Parathyroid adenoma (tissue), 2 donors: ENCODE data around the gene F8.
"Not testable (repeated sequence)": the region's sequence is repeated elsewhere in the genome, so short reads cannot be mapped to it uniquely, and the experiment has no call there.

Source experiments
- H2AFZ ChIP-seq: fragments of 300-600 bp; sonication (generic); one replicate; pipeline ENCODE4 v1.7.0; 2017; ENCODE audit warnings: antibody characterized with exemption, mild to moderate bottlenecking
- H3K27ac ChIP-seq: fragments of 300-600 bp; sonication (generic); one replicate; pipeline ENCODE4 v1.7.0; 2017
- H3K27me3 ChIP-seq: fragments of 300-600 bp; sonication (generic); one replicate; pipeline ENCODE4 v1.7.0; 2017; ENCODE audit warnings: low read length; ENCODE audit not compliant: control insufficient read depth, insufficient read depth
- H3K36me3 ChIP-seq: fragments of 300-600 bp; sonication (generic); one replicate; pipeline ENCODE4 v1.7.0; 2017; ENCODE audit warnings: low read length; ENCODE audit not compliant: control insufficient read depth, insufficient read depth
- H3K4me1 ChIP-seq: fragments of 300-600 bp; sonication (generic); one replicate; pipeline ENCODE4 v1.7.0; 2017; ENCODE audit warnings: control low read depth
- H3K4me2 ChIP-seq: fragments of 300-600 bp; sonication (generic); one replicate; pipeline ENCODE4 v1.7.0; 2017; ENCODE audit warnings: low read length
- H3K4me3 ChIP-seq: fragments of 300-600 bp; sonication (generic); one replicate; pipeline ENCODE4 v1.7.0; 2017; ENCODE audit warnings: low read depth, low read length
- H3K79me2 ChIP-seq: fragments of 300-600 bp; sonication (generic); one replicate; pipeline ENCODE4 v1.7.0; 2017; ENCODE audit warnings: control low read depth
- H3K9ac ChIP-seq: fragments of 300-600 bp; sonication (generic); one replicate; pipeline ENCODE4 v1.7.0; 2017; ENCODE audit warnings: mild to moderate bottlenecking
- H3K9me3 ChIP-seq: fragments of 300-600 bp; sonication (generic); one replicate; pipeline ENCODE4 v1.7.0; 2017; ENCODE audit warnings: low read length; ENCODE audit not compliant: control insufficient read depth
- TF ChIP-seq, protein P1 (sequence below): fragments of 300-600 bp; sonication (generic); IDR thresholded peaks from one replicate; pipeline ENCODE4 v1.7.0; 2017; ENCODE audit warnings: antibody characterized with exemption, mild to moderate bottlenecking
- donor health status: primary hyperparathyroidism.

Gene F8

DNA sequence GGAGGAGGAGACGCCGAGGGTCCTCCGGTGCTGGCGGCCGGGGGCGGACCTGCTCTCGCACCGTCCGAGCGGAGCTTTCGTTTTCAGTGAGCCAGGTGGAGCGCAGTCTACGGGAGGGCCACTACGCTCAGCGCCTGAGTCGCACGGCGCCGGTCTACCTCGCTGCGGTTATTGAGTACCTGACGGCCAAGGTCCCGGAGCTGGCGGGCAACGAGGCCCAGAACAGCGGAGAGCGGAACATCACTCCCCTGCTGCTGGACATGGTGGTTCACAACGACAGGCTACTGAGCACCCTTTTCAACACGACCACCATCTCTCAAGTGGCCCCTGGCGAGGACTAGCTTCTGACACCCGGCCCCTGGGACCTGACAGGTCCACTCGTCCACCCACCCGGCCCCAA is 137.5 kb downstream of the F8 start:
- not testable (repeated sequence) for H3K9me3 ChIP-seq, H3K4me3 ChIP-seq, H2AFZ ChIP-seq, H3K79me2 ChIP-seq, H3K4me1 ChIP-seq, H3K9ac ChIP-seq, H3K27ac ChIP-seq, H3K4me2 ChIP-seq, H3K27me3 ChIP-seq, H3K36me3 ChIP-seq

DNA sequence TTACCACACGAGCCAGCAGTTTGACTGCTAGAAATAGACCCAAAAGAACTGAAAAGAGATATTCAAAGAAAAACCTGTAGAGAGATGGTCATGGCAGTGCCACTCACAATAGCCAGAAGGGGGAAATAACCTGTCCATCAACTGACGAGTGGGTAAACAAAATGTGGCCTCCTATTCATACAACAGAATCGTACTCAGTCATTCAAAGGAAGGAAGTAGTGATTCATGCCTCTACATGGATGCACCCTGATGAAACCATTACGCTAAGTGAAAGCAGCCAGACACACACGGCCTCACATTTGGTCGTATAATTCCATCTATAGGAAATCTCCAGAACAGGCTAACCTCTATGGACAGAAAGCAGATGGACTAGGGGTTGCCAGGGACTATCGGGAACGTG is 138.5 kb downstream of the F8 start:
- not testable (repeated sequence) for H3K36me3 ChIP-seq, H3K9ac ChIP-seq, H3K4me1 ChIP-seq, H3K9me3 ChIP-seq, H3K4me3 ChIP-seq, H3K27ac ChIP-seq, H3K27me3 ChIP-seq, H2AFZ ChIP-seq, H3K4me2 ChIP-seq, H3K79me2 ChIP-seq

DNA sequence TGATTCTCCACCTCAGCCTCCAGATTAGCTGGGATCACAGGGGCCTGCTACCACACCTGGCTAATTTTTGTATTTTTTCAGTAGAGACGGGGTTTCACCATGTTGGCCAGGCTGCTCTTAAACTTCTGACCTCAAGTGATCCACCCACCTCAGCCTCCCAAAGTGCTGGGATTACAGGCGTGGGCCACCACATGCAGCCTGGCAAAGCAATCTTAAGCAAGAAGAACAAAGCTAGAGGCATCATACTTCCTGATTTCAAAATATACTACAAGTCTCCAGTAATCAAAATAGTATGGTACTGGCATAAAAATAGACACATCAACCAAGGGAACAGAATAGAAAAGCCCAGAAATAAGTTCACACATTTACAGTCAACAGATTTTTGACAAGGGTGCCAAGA is 149.2 kb downstream of the F8 start:
- Histone ChIP-seq H3K36me3 (no peaks in the 10 kb centered on the region), H3K4me3 (no peak overlapping the region), H3K27me3 (no peaks in the 10 kb centered on the region), H2AFZ (no peak overlapping the region), H3K4me2 (no peak overlapping the region), H3K9me3 (no peaks in the 10 kb centered on the region), H3K79me2 (no peaks in the 10 kb centered on the region), H3K4me1 (no peaks in the 10 kb centered on the region), H3K9ac (no peak overlapping the region), H3K27ac (no peak overlapping the region)
- TF ChIP-seq, protein P1, sequence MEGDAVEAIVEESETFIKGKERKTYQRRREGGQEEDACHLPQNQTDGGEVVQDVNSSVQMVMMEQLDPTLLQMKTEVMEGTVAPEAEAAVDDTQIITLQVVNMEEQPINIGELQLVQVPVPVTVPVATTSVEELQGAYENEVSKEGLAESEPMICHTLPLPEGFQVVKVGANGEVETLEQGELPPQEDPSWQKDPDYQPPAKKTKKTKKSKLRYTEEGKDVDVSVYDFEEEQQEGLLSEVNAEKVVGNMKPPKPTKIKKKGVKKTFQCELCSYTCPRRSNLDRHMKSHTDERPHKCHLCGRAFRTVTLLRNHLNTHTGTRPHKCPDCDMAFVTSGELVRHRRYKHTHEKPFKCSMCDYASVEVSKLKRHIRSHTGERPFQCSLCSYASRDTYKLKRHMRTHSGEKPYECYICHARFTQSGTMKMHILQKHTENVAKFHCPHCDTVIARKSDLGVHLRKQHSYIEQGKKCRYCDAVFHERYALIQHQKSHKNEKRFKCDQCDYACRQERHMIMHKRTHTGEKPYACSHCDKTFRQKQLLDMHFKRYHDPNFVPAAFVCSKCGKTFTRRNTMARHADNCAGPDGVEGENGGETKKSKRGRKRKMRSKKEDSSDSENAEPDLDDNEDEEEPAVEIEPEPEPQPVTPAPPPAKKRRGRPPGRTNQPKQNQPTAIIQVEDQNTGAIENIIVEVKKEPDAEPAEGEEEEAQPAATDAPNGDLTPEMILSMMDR: no peak

DNA sequence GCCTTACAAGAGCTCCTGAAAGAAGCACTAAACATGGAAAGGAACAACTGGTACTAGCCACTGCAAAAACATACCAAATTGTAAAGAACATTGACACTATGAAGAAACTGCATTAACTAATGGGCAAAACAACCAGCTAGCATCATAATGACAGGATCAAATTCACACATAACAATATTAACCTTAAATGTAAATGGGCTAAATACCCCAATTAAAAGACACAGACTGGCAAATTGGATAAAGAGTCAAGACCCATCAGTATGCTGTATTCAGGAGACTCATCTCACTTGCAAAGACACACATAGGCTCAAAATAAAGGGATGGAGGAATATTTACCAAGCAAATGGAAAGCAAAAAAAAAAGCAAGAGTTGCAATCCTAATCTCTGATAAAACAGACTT is 154.0 kb downstream of the F8 start:
- not testable (repeated sequence) for H3K4me2 ChIP-seq, H3K4me1 ChIP-seq, H3K27me3 ChIP-seq, H3K36me3 ChIP-seq, H3K9me3 ChIP-seq, H3K79me2 ChIP-seq, H3K27ac ChIP-seq, H2AFZ ChIP-seq, H3K9ac ChIP-seq, H3K4me3 ChIP-seq

DNA sequence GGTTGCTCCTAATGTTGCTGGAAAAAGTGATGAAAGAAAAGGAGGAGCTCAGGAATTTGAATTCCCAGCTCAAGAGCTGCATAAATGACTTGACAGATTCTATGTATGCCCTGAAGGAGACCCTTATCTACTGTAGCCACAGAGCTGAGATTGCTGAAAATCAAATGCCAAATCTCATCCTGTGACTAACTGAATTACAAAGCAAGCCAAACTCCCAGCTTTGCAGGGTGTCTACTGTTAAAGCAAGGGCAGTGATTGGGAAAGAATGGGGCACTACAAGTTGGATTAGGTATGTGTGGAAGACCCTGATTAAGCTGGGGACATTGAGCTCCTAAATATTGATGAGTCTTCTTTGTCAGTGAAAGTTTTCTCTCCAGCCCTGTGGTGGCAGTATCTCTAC is 167.3 kb downstream of the F8 start:
- no peak overlapping the region for H2AFZ ChIP-seq
- TF ChIP-seq, protein P1: no peak
- no peaks in the 10 kb centered on the region for H3K9me3 ChIP-seq
- no peak overlapping the region for H3K27ac ChIP-seq
- no peak overlapping the region for H3K9ac ChIP-seq
- no peak overlapping the region for H3K4me2 ChIP-seq
- no peaks in the 10 kb centered on the region for H3K36me3 ChIP-seq
- H3K4me1 ChIP-seq: no peaks in the 10 kb centered on the region
- no peaks in the 10 kb centered on the region for H3K27me3 ChIP-seq
- no peak overlapping the region for H3K4me3 ChIP-seq
- H3K79me2 ChIP-seq: no peaks in the 10 kb centered on the region

DNA sequence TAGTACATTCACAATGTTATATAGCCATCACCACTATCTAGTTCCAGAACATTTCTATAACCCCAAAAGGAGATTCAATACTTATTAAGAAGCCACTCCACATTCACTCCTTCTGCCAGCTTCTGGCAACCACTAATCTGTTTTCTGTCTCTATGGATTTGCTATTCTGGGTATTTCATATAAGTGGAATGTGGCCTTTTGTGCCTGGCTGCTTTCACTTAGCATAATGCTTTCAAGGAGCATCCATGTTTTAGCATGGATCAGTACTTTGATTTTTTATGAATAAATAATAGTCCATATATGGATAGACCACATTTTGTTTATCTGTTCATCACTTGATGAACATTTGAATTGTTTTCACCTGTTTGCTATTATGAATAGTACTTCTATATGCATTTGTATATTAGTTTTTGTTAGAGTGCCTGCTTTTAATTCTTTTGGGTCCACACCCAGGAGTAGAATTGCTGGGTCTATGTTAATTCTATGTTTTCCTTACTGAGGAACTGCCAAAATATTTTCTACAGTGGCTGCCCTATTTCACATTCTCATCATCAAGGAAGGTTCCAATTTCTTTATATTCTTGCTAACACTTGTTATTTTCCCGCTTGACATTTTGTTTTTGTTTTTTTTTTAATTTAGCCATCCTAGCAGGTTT is 171.4 kb downstream of the F8 start:
- Histone ChIP-seq H3K27me3 (no peaks in the 10 kb centered on the region), H3K4me1 (no peaks in the 10 kb centered on the region), H3K9me3 (no peaks in the 10 kb centered on the region), H3K36me3 (no peaks in the 10 kb centered on the region), H2AFZ (no peak overlapping the region), H3K4me2 (no peak overlapping the region), H3K79me2 (no peaks in the 10 kb centered on the region), H3K9ac (no peak overlapping the region), H3K27ac (no peak overlapping the region), H3K4me3 (no peak overlapping the region)
- TF ChIP-seq, protein P1: no peak
